Pancreas (tissue), 10 donors: ENCODE measurements around the gene DCAF17. TPM values are rescaled to one million over a fixed set of nuclear protein-coding genes. Genes with fewer than 3 reads are reported as not detected.

Experiments used
- ATAC-seq, 4 donors: fragments of 200-7000 bp; cut with Tn5 transposase; one replicate each; pipeline versions ENCODE4 v1.8.0 to v1.9.1; 2020; ENCODE audit warnings: mild to moderate bottlenecking in 4 of 4, moderate library complexity in 4 of 4
- DNase-seq, 6 donors: peaks; one replicate each; pipeline ENCODE4 v3.0.0-alpha.2; 2020
- FAIRE-seq: peaks from 2 replicates; lab custom pipeline; 2012; peaks lifted over from hg19 to GRCh38; lab: Jason Lieb, UNC
- H3K27ac ChIP-seq, 4 donors: fragments of 200-600 bp; sonication (generic); 1 replicate in 3 of 4; 2 replicates in 1 of 4; pipeline versions ENCODE4 v1.5.0 to v1.8.0; 2020
- H3K27me3 ChIP-seq, 4 donors: fragments of 200-600 bp; one replicate each; pipeline ENCODE4 v1.8.0; 2021
- H3K36me3 ChIP-seq, 3 donors: fragments of 200-600 bp; sonication (generic) in 1 of 3; one replicate each; pipeline versions ENCODE4 v1.5.0 to v1.8.0; 2020 to 2021
- H3K4me1 ChIP-seq, 3 donors: fragments of 200-600 bp; one replicate each; pipeline ENCODE4 v1.8.0; 2021
- H3K4me3 ChIP-seq, 4 donors: fragments of 200-600 bp; sonication (generic) in 2 of 4; one replicate each; pipeline versions ENCODE4 v1.5.0 to v1.8.0; 2020 to 2021
- H3K9me3 ChIP-seq, 4 donors: fragments of 200-600 bp; one replicate each; pipeline ENCODE4 v1.8.0; 2021
- CTCF ChIP-seq, 4 donors: fragments of 200-600 bp; sonication (generic) in 3 of 4; IDR thresholded peaks; one replicate each; pipeline versions ENCODE4 v1.5.0 to v1.8.0; 2021; ENCODE audit warnings: antibody characterized with exemption in 4 of 4
- WGBS, 2 donors: extraction: QIAGEN DNeasy Blood & Tissue Kit; methylation state at CpG; one replicate each; pipeline ENCODE4 v1.1.7; 2013; 5-methylcytosine and 5-hydroxymethylcytosine counted together
- intact Hi-C, 3 donors: fragments of 100-400 bp; cut with DNase I; formaldehyde crosslinking; loops; one replicate each; pipeline versions ENCODE4 v1.11.1 to v1.14.2; 2022
- polyA plus RNA-seq, 2 donors: library from polyadenylated mRNA; stranded (reverse); fragments of 200-250 nt; gene quantifications; one replicate each; pipeline ENCODE4 v1.2.3, GENCODE V29; 2013
- total RNA-seq, 6 donors: library from RNA; stranded (reverse); fragmentation: NEBNext Ultra II Directional in 4 of 6; extraction: Animal tissue kit (Norgen Biotek cat#: 25700) in 4 of 6; gene quantifications; one replicate each; pipeline versions ENCODE4 v1.2.1 to v1.2.4, GENCODE V29; 2021 to 2023
- donor health status: healthy with polysubstance abuse.
- donor health status: DM: no; HTN: no; CAD: no; lungs with moderate emphysema.
- donor health status: DM: no; HTN: no; CAD: no.
- donor health status: control.
- donor health status: control.
- donor health status: Bipolar disorder and iron deficiency.
- donor health status: DM: yes; HTN: yes; CAD: no.
- donor health status: DM: no; HTN: no; CAD: no.
- donor health status: DM: no; HTN: no; CAD: no.
- donor health status: DM: yes; HTN: yes; CAD: no.

The DCAF17 gene
- total and polyA plus RNA-seq, 8 donors, result 2.9 to 10.4 (median 5.8) TPM

GRCh38 chr2:171512683-171513195 lies 78.7 kb downstream of the DCAF17 start:
- 65 to 67% methylated on average over 1 of the region's 1 CpG for WGBS, 2 donors
- intact Hi-C loops, result no loop called here

GRCh38 chr2:171513719-171514160 lies 79.7 kb downstream of the DCAF17 start:
- Histone ChIP-seq H3K36me3 (no peaks in the 10 kb centered on the region), H3K4me1 (no peaks in the 10 kb centered on the region), H3K27ac (no peak overlapping the region), H3K4me3 (no peak overlapping the region), H3K9me3 (no peaks in the 10 kb centered on the region), H3K27me3 (no peaks in the 10 kb centered on the region)
- ATAC-seq (no peak), FAIRE-seq (no peak), DNase-seq (no peak)
- intact Hi-C loops, result no loop called here
- no peak for TF ChIP-seq CTCF (IDR thresholded peaks at IDR 0.05)
- WGBS, 2 donors, result 62 to 75% methylated on average over 3 of the region's 3 CpGs

More at GRCh38 chr2:171512683-171513195, 78.7 kb downstream of the DCAF17 start:
- Histone ChIP-seq H3K36me3 (no peaks in the 10 kb centered on the region), H3K9me3 (no peaks in the 10 kb centered on the region), H3K27me3 (no peaks in the 10 kb centered on the region), H3K4me3 (no peak overlapping the region), H3K4me1 (no peaks in the 10 kb centered on the region), H3K27ac (no peak overlapping the region)
- no peak for ATAC-seq
- DNase-seq, result no peak
- no peak for FAIRE-seq
- TF ChIP-seq CTCF (IDR thresholded peaks at IDR 0.05), result no peak

- Histone ChIP-seq H3K4me1 (no peaks in the 10 kb centered on the region), H3K9me3 (no peaks in the 10 kb centered on the region), H3K27ac (no peak overlapping the region), H3K36me3 (no peaks in the 10 kb centered on the region), H3K27me3 (no peaks in the 10 kb centered on the region), H3K4me3 (no peak overlapping the region)
- ATAC-seq (no peak), DNase-seq (no peak), FAIRE-seq (no peak)
- no peak for TF ChIP-seq CTCF (IDR thresholded peaks at IDR 0.05)
- WGBS, 2 donors, result 69 to 86% methylated on average over 3 of the region's 3 CpGs
- intact Hi-C loops, result no loop called here
These were observed 81.0 kb downstream of the DCAF17 start for GRCh38 chr2:171514908-171515582.

GRCh38 chr2:171515672-171516298 lies 81.8 kb downstream of the DCAF17 start:
- no peaks in the 10 kb centered on the region for H3K36me3 ChIP-seq
- H3K27ac ChIP-seq, result no peak overlapping the region
- H3K27me3 ChIP-seq, result no peaks in the 10 kb centered on the region
- no peak for DNase-seq
- H3K9me3 ChIP-seq, result no peaks in the 10 kb centered on the region
- 67 to 79% methylated on average over 6 of the region's 6 CpGs for WGBS, 2 donors
- no peak for TF ChIP-seq CTCF (IDR thresholded peaks at IDR 0.05)
- H3K4me1 ChIP-seq, result no peaks in the 10 kb centered on the region
- intact Hi-C loops, result no loop called here
- peak in 1 of 4 donors; percentile 27 for ATAC-seq
- FAIRE-seq, result no peak
- no peak overlapping the region for H3K4me3 ChIP-seq

GRCh38 chr2:171516793-171517192 lies 82.8 kb downstream of the DCAF17 start:
- DNase-seq, result no peak
- H3K4me3 ChIP-seq, result no peak overlapping the region
- no peaks in the 10 kb centered on the region for H3K4me1 ChIP-seq
- TF ChIP-seq CTCF (IDR thresholded peaks at IDR 0.05), result no peak
- H3K27me3 ChIP-seq, result no peaks in the 10 kb centered on the region
- H3K27ac ChIP-seq, result no peak overlapping the region
- FAIRE-seq, result no peak
- 82 to 85% methylated on average over 5 of the region's 5 CpGs for WGBS, 2 donors
- H3K36me3 ChIP-seq, result no peaks in the 10 kb centered on the region
- intact Hi-C loops, result no loop called here
- no peak for ATAC-seq
- H3K9me3 ChIP-seq, result no peaks in the 10 kb centered on the region
